BLaER1 (cell line): ENCODE results near the gene ACO1.

Experiments used
- H3K27ac ChIP-seq: shearing (Covaris generic); formaldehyde crosslinking; 2 replicates; pipeline ENCODE4 v1.8.1; 2022
- H3K27me3 ChIP-seq: shearing (Covaris generic); formaldehyde crosslinking; 2 replicates; pipeline ENCODE4 v1.8.1; 2022
- H3K36me3 ChIP-seq: shearing (Covaris generic); formaldehyde crosslinking; 2 replicates; pipeline ENCODE4 v1.8.1; 2022
- H3K4me1 ChIP-seq: shearing (Covaris generic); formaldehyde crosslinking; 2 replicates; pipeline ENCODE4 v1.8.1; 2022
- H3K4me2 ChIP-seq: shearing (Covaris generic); formaldehyde crosslinking; 2 replicates; pipeline ENCODE4 v1.8.1; 2022
- H3K4me3 ChIP-seq: shearing (Covaris generic); formaldehyde crosslinking; 2 replicates; pipeline ENCODE4 v1.8.1; 2022
- H3K9ac ChIP-seq: shearing (Covaris generic); formaldehyde crosslinking; 2 replicates; pipeline ENCODE4 v1.8.1; 2022
- H3K9me3 ChIP-seq: shearing (Covaris generic); formaldehyde crosslinking; 2 replicates; pipeline ENCODE4 v1.8.1; 2022
- H4K20me1 ChIP-seq: shearing (Covaris generic); formaldehyde crosslinking; 2 replicates; pipeline ENCODE4 v1.8.1; 2022
- Cebpa-rat ChIP-seq: shearing (Covaris generic); IDR thresholded peaks from 2 replicates; pipeline ENCODE4 v1.8.1; 2022

Gene ACO1

DNA sequence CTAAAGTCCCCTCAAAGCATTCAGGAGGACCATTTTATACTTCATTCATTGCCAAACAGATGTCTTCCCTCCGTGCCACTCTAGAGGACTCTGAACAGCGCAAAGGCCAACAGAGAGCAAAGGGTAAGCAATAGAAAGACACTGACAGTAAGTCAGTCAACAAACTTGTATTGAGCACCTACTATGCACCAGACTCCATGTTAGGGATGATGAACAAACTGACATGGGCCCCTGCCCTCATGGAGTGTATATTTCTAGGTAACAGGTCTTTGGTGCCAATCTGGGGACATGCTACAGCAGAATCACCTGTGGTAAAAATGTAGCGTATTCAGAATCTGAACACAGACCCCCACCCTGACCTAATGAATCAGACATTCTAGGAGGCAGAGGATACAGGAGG is 3.5 kb upstream of the ACO1 start:
- no peak overlapping the region for H3K9ac ChIP-seq
- TF ChIP-seq Cebpa-rat: no peak
- no peaks in the 10 kb centered on the region for H3K9me3 ChIP-seq
- H3K4me1 ChIP-seq: peaks cover 25% of the 10 kb centered on the region
- H3K27me3 ChIP-seq: no peaks in the 10 kb centered on the region
- no peak overlapping the region for H3K4me2 ChIP-seq
- H4K20me1 ChIP-seq: peaks cover 5% of the 10 kb centered on the region; the same call in 1 of the 2 replicates
- H3K4me3 ChIP-seq: no peak overlapping the region
- H3K36me3 ChIP-seq: no peaks in the 10 kb centered on the region
- H3K27ac ChIP-seq: no peak overlapping the region

DNA sequence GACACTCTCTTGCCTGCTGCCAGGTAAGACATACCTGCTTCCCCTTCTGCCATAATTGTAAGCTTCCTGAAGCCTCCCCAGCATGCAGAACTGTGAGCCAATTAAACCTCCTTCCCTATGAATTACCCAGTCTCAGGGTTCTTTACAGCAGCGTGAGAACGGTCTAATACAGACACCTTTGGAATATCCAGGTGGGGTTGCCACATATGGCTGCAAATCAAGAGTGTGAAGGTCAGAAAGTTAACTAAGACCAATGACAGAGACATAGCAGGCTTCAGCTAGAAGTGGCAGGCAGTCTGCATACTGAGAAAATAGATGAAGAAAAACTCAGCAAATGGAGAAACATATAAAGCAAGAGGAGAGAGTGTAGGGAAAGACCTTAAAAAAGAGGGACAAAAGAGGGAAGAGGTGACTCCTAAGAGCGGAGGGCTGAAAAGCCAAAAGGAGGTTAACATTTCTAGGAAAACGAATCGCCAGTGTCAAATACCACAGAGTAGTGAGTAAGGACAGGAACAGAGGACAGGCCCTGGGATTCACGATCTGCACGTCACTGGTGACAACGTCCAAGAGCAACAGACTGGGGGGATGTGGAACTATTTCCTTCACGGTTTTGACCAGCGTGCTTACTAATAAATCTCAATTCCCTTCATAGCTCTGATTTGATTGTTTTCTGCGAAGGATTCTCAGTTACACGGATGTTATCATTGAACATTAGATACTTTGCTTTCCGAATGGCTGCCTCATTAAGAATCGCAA is 1.7 kb upstream of the ACO1 start:
- no peaks in the 10 kb centered on the region for H3K27me3 ChIP-seq
- no peak overlapping the region for H3K27ac ChIP-seq
- H3K4me2 ChIP-seq: no peak overlapping the region
- no peak overlapping the region for H3K9ac ChIP-seq
- TF ChIP-seq Cebpa-rat: no peak
- H3K4me3 ChIP-seq: no peak overlapping the region
- H4K20me1 ChIP-seq: peaks cover 8% of the 10 kb centered on the region; the same call in 1 of the 2 replicates
- H3K36me3 ChIP-seq: no peaks in the 10 kb centered on the region
- H3K9me3 ChIP-seq: no peaks in the 10 kb centered on the region
- H3K4me1 ChIP-seq: peaks cover 28% of the 10 kb centered on the region

DNA sequence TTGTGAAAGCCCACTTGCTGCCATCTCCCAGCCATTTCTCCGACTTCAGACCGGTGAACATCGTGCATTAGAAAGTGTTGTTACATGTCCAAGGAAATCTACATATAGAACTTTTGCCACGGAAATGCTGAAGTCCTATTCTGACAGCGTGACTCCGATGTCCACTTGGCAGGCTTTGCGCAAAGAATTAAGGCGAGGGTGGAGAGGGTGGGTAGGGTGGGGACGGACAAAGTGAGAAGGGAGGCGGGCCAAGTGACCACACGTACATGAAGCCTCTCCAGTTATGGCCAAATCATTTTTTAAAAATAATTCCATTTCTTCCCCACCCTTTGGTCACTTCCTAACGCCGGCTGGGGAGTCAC is 460 bp upstream of the ACO1 start:
- H3K9ac ChIP-seq: peak overlapping the region; percentile 84
- peaks cover 8% of the 10 kb centered on the region; the same call in 1 of the 2 replicates for H4K20me1 ChIP-seq
- no peaks in the 10 kb centered on the region for H3K9me3 ChIP-seq
- peak overlapping the region; percentile 88 for H3K4me3 ChIP-seq
- H3K27me3 ChIP-seq: no peaks in the 10 kb centered on the region
- peaks cover 24% of the 10 kb centered on the region for H3K4me1 ChIP-seq
- no peak overlapping the region for H3K27ac ChIP-seq
- H3K36me3 ChIP-seq: no peaks in the 10 kb centered on the region
- peak overlapping the region; percentile 86 for H3K4me2 ChIP-seq
- TF ChIP-seq Cebpa-rat: no peak

DNA sequence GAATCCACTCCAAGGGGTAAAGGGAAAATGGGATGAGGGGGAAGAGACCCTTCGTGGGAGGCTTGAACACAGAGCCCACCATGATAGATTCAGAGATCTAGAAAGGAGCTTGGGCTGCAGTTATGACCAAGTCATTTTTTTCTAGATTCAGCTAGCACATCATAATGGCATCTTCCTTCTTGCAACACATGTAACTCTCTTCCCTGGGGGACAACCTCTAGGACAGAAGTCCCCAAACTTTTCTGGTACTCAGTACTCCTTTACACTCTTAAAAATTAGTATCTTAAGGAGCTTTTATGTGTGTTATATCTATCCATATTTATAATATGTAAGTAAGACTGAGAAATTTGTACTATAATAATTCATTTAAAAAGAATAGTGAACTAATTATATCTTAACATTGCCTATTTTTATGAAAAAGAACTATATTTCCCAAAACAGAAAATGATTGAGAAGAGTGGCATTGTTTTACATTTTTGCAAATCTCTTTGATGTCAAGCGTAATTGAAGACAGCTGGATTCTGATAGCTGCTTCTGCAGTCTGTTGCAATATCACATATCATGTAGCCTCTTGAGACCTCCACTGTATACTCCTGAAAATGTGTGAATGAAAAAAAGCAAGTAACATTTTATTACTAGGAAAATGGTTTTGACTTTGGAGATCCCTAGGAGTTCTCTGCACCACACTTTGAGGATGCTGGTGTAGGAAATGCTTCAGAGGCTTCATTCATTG is 875 bp downstream of the ACO1 start:
- Histone ChIP-seq H3K9ac (peak overlapping the region; percentile 84), H3K27me3 (no peaks in the 10 kb centered on the region), H3K9me3 (no peaks in the 10 kb centered on the region), H3K36me3 (no peaks in the 10 kb centered on the region), H3K4me1 (peaks cover 22% of the 10 kb centered on the region), H3K27ac (peak overlapping the region; percentile 64; the same call in 1 of the 2 replicates), H3K4me3 (peak overlapping the region; percentile 88), H4K20me1 (peaks cover 8% of the 10 kb centered on the region; the same call in 1 of the 2 replicates), H3K4me2 (peak overlapping the region; percentile 86)
- TF ChIP-seq Cebpa-rat: no peak

DNA sequence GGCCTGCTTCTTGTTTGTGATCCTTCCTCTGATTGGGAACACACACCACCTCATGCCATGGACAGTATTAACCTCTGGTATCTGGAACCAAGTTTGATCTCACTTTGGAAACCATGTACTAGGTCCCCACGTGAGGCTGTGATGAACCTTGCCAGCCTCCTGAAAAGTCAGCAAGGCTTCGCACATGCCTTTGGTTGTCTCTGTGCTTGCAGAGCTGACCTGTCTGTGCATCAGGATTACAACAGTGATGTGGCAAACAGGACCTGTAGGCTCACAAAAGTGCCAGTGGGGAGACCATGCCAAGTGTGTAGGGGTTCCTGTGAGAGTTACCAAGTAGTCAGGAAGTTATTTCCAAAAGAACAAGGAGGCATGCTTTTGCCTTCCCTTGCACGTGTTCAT is 1.4 kb downstream of the ACO1 start:
- Histone ChIP-seq H3K9ac (no peak overlapping the region), H3K4me1 (peaks cover 22% of the 10 kb centered on the region), H3K27ac (no peak overlapping the region), H3K27me3 (no peaks in the 10 kb centered on the region), H4K20me1 (peaks cover 8% of the 10 kb centered on the region; the same call in 1 of the 2 replicates), H3K36me3 (no peaks in the 10 kb centered on the region), H3K4me3 (no peak overlapping the region), H3K4me2 (peak overlapping the region; percentile 86), H3K9me3 (no peaks in the 10 kb centered on the region)
- no peak for TF ChIP-seq Cebpa-rat

DNA sequence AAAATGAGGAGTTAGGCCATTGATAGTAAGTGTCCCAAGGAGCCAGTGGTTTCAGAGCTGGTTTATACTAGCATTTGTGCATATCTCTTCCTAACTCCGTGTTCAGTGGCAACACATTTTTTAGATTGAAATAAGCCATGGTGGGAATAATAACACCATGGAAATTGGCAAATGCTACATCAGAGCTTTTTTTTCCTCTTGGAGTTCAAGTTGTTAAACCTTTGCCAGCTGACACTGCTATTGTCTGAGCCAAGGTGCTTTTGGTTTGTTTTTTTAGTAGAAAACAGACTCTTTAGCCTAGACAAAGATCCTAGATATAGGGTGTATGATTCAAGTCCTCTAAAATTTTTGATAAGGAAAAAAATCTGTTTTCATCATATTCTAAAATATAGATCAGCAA is 2.8 kb downstream of the ACO1 start:
- no peak overlapping the region for H3K4me3 ChIP-seq
- no peak overlapping the region for H3K27ac ChIP-seq
- peaks cover 8% of the 10 kb centered on the region; the same call in 1 of the 2 replicates for H4K20me1 ChIP-seq
- peaks cover 22% of the 10 kb centered on the region for H3K4me1 ChIP-seq
- H3K4me2 ChIP-seq: no peak overlapping the region
- no peak overlapping the region for H3K9ac ChIP-seq
- H3K27me3 ChIP-seq: no peaks in the 10 kb centered on the region
- TF ChIP-seq Cebpa-rat: no peak
- peaks cover 1% of the 10 kb centered on the region; the same call in 1 of the 2 replicates for H3K36me3 ChIP-seq
- H3K9me3 ChIP-seq: peaks cover 1% of the 10 kb centered on the region

DNA sequence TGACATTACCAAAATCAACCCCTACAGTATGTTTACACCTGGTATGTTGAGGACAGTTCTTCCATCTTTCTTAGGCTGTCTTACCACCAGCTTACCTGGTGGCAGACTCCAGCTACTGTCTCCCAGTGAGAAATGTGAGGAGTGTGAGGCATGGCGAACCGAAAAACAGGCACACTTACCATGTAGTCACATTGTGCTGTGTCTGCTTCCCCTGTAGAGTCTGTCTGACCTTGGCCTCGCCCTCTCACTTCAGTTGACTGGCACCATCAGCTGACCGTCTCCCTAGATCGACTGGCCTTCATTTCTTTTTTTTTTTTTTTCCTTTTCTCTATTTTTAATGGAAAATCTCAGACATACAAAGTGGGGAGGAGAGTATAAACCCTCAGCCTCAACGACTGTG is 4.9 kb downstream of the ACO1 start:
- H3K4me1 ChIP-seq: peaks cover 14% of the 10 kb centered on the region
- H3K36me3 ChIP-seq: peaks cover 4% of the 10 kb centered on the region; the same call in 1 of the 2 replicates
- no peak overlapping the region for H3K4me2 ChIP-seq
- TF ChIP-seq Cebpa-rat: no peak
- H3K27me3 ChIP-seq: no peaks in the 10 kb centered on the region
- H3K9ac ChIP-seq: no peak overlapping the region
- peaks cover 16% of the 10 kb centered on the region for H3K9me3 ChIP-seq
- peaks cover 8% of the 10 kb centered on the region; the same call in 1 of the 2 replicates for H4K20me1 ChIP-seq
- H3K4me3 ChIP-seq: no peak overlapping the region
- no peak overlapping the region for H3K27ac ChIP-seq

DNA sequence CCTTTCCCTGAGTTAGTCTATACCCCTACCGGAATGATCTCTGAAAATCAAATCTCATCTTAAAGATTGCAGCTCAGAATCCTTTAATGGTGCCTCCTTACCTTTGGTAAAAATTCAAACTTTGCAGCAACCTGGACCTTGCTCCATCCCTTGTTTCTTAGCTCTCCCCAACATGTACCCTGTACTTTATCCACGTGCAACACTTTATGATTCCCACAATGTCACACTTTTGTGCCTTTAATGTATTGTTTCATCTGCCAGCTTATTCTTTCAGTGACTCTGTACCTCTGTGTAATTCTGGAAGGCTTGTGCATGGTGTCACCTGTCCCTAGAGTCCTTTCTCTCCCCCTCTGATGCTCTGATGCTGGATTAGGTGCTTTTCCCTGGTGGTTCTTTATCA is 9.5 kb downstream of the ACO1 start:
- no peak for TF ChIP-seq Cebpa-rat
- H3K9ac ChIP-seq: no peak overlapping the region
- no peak overlapping the region for H3K4me3 ChIP-seq
- peaks cover 4% of the 10 kb centered on the region; the same call in 1 of the 2 replicates for H3K36me3 ChIP-seq
- no peaks in the 10 kb centered on the region for H3K27me3 ChIP-seq
- no peaks in the 10 kb centered on the region for H4K20me1 ChIP-seq
- H3K27ac ChIP-seq: no peak overlapping the region
- peaks cover 16% of the 10 kb centered on the region for H3K9me3 ChIP-seq
- no peaks in the 10 kb centered on the region for H3K4me1 ChIP-seq
- H3K4me2 ChIP-seq: no peak overlapping the region

DNA sequence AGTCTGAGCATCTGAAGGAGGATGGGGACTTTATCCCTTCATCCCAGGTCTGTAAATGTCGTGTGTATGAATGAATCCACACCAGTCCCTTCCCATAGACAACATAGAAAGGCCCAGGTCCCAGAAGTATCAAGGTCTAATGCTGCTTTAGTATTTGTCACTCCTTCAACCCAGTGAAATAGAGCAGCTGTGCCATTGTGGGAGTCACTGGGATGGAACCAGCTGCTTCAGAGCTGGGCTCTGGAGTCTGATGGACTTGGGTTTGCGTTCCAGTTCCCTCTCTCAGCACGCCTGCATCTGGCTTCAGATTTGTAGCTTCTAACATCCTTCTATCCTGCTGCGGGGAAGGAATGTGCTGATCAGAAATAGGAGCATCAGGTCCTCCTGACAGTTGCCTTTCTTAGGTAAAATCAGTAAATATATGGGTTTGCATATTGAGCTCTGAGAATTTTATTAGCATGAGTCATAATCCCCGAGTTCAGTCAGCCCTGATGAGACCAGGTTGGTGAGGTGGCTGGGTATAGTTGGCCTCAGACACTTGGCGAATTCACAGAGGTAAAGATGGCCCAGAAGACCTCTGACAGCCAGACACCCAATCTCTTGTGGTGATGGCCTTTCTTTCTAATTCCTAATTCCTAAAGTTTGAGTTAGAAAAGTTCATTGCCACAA is 10.1 kb downstream of the ACO1 start:
- H3K27me3 ChIP-seq: no peaks in the 10 kb centered on the region
- H3K36me3 ChIP-seq: peaks cover 4% of the 10 kb centered on the region; the same call in 1 of the 2 replicates
- no peak overlapping the region for H3K27ac ChIP-seq
- no peak for TF ChIP-seq Cebpa-rat
- peaks cover 16% of the 10 kb centered on the region for H3K9me3 ChIP-seq
- H3K4me2 ChIP-seq: no peak overlapping the region
- no peaks in the 10 kb centered on the region for H4K20me1 ChIP-seq
- no peaks in the 10 kb centered on the region for H3K4me1 ChIP-seq
- no peak overlapping the region for H3K4me3 ChIP-seq
- no peak overlapping the region for H3K9ac ChIP-seq
